CD4-positive, alpha-beta T cell treated with Interleukin-10 for 1 hour (primary cell): Measurements from ENCODE around the gene SLC25A51.

ENCODE experiments used
- DNase-seq: peaks from one replicate; pipeline ENCODE4 v3.0.0-alpha.2; 2020

SLC25A51 gene, protein sequence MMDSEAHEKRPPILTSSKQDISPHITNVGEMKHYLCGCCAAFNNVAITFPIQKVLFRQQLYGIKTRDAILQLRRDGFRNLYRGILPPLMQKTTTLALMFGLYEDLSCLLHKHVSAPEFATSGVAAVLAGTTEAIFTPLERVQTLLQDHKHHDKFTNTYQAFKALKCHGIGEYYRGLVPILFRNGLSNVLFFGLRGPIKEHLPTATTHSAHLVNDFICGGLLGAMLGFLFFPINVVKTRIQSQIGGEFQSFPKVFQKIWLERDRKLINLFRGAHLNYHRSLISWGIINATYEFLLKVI

DNA sequence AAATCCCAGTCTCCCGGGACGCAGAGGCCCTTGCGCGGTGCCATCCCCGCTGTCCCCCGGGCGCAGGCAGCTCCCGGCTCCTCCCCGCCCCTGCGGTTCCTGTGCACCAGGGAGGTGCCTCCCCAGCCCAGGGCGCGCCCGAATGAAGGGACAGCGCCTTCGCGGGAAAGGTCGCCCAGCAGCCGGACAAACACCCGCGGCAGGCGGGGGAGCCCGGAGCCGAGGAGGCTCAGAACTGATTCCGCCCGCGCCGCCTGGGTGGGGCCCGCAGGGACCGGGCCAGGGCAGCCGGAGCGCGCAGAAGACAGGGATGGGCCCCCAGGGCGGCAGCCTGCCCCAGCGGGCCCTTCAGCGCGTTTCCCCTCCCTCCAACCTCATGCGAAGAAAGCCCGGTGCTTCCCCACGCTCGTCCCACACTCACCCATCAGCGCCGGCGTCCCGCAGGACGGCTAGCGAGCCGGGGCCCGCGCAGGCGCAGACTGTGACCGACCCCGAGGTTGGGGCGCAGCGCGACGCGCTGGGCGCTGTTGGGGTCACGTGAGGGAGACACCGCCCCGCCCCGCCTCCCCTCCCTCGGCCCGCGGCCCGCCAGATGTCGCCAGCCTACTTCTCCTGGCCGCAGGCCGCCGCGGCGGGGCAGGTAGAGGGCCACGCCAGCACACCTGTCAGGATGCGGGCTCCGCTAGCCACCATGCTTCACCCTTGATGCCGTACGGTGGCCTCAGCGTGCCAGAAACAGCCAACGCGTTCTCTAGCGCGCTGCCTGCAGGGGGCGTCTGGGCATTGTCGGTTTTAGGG is at the start of gene SLC25A51:
Gene SLC25A51, minus strand, starts transcription at position 481 of the 798 bp plus-strand sequence. CDS start 15,577 bp downstream, outside the sequence.
- peak; percentile 97 for DNase-seq

DNA sequence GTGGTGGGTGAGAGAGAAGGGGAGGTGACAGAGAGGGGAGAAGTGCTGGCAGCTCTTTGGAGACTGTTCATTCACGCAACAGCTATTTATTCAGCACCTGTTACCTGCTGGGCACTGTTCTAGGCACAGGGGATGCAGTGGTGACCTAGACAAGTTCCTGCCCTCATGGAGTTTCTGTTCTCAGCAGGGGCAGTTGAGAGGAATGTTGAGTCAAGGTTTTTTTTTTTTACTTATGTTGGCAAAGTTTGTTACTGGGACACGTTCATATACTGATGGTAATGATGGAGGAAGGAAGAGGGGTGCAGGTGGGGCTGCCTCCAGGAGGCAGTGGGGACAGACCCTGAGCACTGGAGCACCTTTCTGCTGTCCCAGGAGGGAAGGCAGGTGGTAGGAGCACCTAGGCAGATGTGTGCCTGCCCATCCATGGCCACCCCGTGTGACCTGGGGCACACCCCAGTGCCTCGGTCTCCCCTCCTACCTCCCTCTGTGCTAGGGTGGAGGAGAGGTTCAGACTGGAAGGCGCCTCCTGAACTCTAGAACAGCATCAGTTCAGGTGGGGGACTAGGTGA is 49.4 kb upstream of the SLC25A51 start:
- DNase-seq, result no peak

DNA sequence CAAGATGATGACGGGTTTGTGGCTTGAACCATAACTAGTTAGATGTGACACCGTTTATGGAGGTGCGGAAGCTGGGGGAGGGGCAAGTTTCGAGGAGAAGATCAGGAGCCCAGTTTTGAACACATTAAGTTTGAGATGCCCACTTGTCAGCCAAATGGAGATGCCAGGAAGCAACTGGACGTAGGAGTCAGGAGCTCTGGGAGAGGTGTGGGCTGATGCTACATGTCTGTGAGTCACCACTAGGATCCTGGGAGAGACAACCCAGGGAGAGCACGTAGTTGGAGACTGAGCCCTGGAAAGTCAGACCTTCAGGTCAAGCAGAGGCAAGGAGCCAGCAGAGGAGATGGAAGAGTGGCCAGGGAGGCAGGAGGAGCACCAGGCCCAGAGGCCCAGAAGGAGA is 48.8 kb upstream of the SLC25A51 start:
- DNase-seq, result no peak

DNA sequence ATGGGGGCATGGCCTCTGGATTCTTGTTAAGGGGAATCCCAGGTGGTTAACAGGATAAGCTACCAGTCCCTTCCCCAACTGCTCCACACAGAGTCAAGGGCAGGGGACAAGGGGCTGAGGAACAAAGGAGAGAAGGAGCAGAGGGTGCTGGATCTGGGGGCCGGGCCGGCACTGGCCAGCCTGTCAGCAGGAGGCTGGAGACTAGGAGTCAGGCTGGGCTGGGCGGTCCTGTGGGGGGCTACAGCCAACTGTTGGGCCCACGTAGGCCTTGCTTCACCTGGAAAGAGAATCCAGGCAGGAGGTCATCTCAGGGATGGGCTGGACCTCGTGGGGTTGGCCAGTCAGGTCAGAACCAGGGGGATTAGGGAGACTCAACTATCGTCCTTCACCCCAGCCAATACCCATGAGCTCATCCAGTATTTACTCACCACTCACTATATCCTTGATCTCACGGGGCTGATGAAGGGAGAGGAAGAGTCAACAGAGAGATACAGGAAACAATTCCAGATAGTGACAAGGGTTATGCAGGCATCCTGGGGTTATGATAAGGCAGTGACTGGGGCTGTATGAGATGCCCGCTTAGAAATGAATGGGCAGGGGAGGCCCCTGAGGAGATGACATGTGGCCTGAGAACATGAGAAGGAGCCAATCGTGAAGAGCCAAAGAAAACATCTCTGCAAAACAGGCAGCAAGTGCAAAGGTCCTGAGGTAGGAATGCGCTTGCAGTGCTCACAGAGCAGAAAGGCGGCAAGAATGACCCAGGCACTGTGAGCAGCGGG is 47.9 kb upstream of the SLC25A51 start:
- no peak for DNase-seq

DNA sequence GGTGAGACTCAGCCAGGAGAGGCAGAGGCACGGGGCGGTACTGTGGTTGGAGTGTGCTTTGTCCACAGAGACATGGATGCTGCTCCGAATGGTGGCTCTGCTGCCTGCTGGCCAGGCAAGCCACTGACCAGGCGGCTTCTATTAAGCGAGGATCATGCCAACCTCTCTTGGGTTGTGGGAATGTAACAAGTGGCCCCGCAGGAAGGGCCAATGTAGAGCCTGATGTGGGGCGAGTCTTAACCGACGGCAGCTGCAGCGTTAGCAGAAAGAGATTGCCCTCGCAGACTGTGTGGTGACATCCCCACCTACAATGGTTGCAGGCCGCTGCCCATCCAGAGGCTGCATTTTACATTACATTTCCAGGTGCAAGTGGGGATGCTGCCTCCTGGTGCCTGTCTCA is 46.6 kb upstream of the SLC25A51 start:
- DNase-seq, result no peak

DNA sequence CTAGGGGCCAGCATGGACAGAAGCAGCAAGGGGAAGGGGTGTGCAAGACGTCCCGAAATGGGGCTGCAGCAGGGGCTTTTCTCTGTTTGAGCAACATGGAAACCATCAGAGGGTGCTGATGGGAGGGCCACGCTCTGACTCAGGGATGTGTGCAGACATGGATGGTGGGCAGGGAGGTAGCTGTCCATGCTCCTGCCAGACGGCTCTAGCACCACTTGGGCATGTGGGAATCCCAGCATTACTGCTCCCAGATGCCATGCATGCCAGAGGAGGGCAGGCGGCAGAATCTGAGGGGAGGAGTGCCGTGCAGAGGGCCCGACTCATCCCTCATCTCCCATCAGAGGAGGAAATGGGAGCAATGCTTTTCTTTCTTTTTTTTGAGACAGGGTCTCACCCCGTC is 45.6 kb upstream of the SLC25A51 start:
- no peak for DNase-seq

DNA sequence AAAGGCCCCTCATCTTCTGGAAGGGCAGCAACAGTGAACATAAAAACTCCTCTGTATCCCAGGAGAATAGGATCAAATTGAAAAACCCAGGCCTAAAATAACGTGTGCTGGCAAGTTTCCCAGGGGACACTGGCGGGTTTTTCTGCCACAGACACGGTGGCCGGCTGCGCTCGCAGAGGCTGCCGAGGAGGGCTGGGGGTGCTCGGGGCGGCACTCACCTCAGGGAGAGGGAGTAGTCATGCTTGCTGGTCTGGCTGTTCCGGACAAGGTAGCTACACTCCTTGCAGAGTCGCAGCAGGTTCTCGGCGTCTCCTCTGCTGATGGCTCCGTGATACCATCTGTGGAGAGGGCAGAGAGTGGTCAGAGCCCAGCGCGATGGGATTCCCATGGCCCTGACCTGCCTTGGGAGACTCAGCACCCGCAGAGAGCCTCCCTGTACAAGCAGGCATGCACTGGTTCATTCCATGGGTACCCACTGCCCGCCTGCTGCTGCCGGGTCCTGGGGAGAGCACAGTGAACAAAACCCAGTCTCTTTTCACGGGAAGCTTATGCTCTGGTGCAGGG is 44.6 kb upstream of the SLC25A51 start:
- no peak for DNase-seq

DNA sequence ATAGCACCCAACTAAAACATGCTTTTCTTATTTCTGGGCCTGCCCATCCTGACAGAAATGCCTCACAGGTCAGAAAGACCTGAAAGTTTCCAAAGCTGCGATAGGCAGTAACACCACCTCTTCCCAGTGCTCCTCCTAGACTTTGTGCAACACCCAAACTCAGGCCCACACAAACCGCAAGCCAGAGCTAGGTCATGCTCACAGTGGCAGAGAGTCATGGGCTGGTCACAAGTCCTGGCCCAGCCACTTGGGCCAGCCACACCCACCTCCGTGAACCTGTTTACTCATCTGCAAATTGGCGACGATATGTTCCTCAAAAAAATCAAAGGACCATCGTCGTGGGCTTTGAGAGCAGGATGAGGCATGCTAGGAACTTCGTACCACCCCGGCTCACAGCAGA is 44.0 kb upstream of the SLC25A51 start:
- DNase-seq, result no peak

DNA sequence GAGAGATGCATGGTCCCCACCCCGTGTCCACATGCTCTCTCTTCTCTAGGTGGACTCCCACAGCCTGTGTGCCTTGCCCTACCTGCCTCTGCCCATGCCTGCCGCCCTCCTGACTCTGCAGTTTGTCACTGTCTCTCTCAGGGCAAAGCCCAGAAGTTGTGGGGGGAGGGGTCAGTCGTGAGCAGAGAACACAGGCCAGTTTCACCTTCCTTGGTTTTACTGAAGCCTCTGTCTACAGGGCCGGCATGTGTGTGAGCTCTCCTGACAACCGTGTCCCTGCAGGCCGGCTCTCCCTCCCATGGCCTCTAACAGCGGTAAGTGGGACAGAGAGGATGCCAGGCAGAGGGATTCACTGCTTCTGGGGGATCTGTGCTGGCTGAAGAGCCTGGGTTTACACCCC is 43.5 kb upstream of the SLC25A51 start:
- DNase-seq, result no peak

DNA sequence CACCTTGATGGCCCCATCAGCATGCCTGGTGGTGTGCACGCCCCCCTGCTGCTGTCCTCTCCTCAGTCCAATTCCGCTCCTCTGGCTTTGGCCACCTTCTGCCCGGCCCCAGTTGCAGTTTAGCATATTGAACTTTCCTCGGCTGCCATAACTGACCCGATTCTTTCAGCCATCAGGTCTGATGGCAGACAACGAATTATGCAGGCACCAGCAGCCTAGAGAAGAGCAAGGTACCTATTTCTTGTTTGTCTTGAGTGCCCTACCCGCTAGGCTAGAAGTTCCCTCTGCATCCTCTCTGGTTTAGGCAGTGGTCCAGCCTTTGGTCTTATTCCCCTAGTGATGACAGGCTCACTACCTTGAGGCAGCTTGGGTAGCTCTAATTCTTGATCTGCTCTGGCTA is 43.0 kb upstream of the SLC25A51 start:
- DNase-seq, result no peak

DNA sequence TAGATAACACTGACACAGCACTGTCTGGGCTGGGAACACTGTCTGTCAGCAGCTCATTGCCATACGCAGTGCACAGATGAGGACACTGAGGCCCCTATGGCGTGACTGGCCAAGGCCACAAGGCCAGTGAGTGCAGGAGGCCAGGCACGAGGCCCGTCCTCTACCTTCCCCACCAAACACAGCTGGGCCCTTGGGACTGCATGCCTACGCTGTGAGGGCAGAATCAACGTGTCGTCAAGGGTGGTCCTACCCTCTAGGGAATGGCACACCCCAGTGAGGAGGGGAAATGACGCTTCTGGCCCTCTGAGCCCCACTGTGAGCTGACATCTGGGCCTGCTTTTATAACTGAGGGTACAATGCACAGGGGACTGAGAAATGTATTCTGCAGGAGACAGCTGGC is 42.1 kb upstream of the SLC25A51 start:
- no peak for DNase-seq

DNA sequence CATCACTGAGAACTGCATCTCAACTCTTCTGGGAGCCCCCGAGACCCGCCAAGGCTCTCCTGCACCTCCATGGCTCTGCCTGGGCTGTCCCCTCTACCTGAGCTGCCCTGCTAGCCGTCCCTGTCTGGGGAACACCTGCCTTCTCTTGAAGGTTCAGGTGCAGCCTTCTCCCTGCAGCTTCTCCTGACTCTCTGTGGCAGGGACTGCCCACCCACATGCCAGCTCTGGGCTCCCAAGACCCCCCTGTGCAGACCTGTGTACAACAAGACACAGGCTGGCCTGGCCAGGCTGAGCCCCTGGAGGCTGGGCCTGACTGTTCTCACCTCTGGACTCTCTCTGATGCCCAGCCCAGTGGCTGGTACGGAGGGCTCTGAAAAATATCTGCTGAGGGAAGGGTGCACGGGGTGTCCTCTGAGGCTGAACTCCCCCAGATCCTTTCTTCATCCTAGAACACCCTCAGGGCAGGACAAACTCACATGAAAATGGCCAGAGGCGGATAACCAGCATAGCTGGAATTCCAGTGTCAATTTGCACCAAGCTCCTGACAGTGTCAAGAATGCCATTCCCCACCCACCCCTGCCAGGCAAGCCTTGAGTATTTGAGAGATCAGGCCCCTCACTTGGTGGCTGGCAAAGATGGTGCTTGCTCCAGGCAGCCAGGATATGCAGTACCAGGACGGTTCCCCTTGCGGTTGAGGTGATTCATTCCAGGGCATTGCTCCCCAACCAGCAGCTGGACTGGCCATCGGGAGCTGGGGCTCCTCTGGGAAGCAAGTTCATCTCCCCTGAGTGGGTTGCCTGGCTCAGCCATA is 40.9 kb upstream of the SLC25A51 start:
- no peak for DNase-seq

DNA sequence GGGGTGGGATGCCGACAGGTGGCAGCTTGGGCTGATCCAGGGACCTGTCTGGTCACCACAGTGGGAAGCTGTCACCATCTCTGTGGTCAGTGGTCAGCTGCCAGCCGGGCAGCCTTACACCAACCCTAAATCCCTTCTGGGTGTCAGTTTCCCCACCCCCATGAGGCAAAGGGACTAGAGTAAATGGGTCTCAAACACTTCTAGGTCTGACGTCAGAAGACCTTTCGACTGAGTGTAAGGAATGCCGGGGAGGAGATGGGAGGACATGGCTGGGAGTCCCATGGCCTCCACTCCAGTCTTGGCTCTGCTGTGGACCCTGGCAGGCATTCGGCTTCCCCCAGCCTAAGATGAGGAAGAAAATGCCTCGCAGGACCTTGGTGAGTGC is 40.3 kb upstream of the SLC25A51 start:
- DNase-seq, result no peak

DNA sequence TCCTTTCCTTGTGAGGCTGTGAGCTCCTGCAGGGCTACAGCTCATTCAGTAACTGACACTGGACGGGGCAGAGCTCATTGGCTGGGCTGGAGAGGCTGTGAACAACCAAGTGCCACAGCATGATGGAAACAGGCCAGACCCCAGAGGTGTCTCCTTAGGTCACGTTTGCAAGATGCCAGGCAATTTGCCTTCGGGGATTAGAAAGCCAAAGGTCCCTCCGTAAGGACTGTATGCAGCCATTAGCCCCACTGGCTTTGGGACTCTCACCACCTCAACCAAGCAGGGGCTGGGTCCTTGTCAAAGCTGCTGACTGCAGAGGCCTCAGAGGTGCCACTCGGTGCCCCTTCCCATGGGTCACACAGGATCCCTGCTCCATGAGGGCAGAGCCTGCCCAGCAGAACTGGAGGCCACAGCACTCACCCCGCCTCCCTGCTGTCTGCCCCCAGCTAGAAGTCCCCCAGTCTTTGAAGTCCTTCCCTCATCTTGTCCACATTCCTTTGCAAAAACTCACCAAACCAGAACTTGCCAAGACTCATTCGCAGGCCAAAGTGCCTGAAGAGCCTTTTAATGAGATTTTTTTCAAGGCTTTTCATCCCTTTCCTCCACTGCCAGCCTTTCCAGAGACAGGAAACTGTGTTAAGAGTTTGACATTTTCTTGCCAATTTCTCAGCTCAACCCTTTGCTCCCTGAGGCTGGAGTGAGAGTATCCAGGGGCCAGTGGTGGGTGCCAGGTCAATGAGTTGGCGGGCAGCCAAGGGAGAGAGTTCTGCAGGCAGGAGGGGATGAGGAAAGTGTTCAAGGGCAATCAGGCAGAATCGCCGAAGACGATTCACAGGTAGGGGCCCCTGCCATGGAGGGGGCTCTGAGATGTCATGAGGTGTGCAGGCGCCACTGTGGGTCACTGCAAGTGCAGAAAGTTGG is 39.7 kb upstream of the SLC25A51 start:
- no peak for DNase-seq

DNA sequence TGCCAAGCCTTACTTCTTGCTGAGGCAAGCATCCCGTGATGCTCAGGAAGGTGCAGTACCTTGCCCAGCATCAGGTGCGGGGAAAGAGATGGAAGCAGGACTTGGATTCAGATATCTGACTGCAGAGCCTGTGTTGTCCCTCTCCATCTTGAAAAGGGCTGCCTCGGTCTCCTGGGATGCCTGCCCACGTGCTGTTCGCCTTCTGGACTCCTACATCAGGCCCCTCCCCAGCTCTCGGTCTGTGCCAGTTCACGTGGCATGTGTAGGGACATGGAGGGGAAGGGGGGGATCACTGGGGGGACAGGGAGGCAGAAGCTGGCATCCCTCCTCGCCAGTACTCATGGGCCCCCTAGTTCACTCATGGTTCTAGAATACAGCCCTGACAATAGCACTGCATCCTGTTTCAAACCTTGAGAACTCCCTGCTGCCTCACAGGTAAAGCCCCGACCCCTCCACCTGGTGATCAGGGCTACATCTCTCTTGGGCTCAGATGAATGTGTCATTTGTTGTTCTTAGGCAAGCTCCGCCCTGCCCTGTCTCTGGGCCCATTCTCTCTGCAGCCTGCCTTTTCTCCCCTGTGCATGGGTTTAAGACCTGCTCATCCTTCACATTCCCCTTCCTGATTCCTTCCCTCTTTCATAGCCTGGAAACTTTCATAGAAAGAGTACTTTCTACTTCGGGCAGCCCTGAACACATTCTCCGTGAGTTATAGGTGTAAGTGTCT is 38.9 kb upstream of the SLC25A51 start:
- DNase-seq, result no peak

DNA sequence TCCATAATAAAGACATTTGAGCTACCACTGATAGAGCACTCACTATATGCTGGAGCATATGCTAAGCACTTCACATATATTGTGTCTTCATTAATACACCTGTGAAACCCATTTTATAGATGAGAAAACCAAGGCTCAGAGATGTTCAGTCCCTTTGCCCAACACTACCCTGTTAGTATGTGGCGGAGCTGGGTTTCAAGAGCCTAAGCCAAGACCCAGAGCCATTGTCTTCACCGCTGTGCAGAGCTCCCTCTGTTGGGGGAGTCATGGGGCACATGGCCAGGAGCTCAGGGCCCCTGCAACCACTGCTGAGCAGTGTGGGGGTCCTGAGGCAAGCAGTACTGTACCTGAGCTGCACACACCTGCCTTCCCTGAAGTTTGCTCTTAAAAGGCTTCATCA is 37.3 kb upstream of the SLC25A51 start:
- no peak for DNase-seq

DNA sequence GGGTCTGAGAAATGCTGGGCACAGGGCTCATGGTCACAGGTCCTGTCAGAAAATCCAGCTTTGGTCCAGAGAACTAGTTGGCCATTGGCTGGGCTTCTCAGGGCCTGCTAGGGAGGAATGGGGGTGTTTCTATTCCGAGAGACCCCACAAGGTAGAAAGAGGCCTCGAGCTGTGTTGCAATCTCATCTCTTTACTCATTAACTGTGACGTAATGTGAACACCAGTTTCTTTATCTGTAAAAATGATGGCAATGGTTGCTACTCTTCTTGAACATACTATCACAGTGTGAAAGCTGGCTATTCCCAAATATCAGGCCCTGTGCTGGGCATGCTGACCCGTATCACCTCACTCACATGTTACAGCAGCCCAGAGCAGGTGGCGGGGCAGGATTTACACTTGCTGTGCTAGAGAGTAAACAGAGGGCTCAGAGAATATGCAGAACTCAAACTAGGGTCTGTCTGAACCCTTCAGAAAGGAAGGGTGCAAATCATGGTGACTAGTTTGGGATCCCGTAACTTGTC is 35.7 kb upstream of the SLC25A51 start:
- no peak for DNase-seq

DNA sequence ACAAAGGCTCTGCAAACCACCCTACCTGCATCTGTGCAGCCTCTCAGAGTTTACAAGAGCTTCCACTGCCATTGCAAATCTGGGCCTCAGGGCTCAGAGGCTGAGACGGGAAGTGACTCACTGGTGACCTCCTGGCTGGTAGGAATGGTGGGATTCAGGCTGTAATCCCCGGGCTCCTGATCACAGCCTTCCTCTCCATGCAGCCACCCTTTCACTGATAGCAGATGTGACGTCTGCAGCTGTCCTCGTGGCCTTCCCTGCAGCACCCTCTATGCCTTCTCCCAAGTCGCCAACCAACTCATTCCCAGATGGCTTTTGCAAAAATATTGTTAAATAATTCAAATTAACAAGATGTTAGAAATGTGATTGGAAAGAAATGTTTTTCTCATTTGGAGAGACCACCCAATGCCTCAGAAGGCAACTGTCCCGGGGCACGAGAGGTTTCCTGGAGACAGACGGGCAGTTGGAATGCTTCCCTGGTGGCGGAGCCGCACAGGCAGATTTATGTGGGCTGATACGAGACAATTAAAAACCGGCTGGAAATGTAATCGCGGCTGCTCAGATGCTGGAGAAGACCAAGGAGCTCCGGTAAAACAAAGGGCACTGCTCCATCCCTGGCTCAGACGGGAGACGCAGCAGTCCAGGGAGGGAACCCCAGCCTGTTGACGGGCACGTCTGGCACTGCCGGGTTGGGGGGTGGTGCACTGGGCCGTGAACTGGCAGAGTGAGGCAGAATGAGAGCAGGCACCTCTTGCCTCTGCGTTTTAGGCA is 34.4 kb upstream of the SLC25A51 start:
- no peak for DNase-seq

DNA sequence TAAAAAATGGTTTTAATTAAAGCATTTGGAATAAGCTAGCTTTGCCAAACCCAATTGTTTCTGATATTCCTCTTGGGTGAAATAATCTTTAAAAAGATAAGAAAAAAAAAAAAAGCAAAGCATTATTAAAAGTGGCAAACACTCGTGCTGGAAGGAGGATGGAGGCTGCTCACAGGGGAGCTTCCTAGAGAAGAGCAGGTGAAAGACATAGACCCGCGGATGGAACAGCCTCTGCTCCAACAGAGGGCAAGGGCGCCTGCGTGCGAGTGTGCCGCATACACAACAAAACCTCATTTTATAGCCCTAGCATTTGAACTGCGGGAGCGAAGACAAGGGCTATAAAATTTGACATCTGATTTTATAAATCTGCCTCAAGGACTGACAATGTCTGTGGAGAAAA is 33.4 kb upstream of the SLC25A51 start:
- no peak for DNase-seq
